GM21576 (cell line): Measurements from ENCODE around the gene NF2.

Experiments used
- ATAC-seq: cut with Tn5 transposase; IDR thresholded peaks from one replicate; pipeline ENCODE4 v1.9.1; 2021; ENCODE audit warnings: mild to moderate bottlenecking, moderate library complexity; ENCODE audit not compliant: unreplicated experiment

Gene NF2

DNA sequence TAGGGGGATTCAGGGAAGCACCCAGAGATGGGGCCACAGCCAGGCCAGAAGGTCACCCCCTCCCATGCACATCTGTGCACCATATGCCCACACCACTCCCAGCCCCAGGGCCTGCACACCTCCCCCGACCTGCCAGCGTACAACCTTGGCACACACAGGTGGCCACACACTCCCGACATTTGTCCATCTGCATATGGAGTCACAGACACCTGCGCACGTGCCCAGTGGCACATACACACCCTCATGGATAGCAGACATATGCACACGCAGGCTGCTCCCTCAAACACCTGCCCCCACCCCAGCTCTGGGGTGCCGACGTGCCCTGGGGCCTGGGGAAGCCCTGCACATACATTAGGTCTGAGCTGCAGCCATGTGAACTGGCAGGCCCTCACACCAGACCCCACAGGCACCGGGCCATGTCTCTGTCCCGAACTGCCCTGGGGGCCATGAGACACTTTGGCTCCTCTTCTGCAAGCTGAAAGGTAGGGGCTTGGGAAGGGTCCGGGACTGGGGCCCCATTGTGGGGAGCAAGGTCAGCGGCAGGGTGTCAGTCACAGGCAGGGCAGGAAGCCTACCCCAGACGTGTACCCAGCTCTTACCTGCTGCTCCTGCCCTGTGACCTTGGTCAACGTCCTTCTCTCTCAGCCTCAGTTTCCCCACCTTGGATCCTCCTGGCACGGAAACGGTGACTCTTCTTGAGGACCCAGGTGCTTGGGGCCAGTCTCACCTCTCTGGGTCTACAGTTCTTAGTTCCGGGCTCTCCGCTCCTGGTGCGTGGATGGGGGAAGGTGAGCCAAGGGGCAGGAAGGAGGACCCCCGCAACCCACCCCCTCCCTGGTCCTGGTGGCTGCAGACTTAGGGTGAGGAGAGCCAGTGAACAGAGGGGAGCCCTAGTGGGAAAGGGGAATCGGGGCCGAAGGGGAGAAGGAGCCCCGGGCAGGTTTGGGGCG lies 115.8 kb downstream of the NF2 start:
- no peak for ATAC-seq

DNA sequence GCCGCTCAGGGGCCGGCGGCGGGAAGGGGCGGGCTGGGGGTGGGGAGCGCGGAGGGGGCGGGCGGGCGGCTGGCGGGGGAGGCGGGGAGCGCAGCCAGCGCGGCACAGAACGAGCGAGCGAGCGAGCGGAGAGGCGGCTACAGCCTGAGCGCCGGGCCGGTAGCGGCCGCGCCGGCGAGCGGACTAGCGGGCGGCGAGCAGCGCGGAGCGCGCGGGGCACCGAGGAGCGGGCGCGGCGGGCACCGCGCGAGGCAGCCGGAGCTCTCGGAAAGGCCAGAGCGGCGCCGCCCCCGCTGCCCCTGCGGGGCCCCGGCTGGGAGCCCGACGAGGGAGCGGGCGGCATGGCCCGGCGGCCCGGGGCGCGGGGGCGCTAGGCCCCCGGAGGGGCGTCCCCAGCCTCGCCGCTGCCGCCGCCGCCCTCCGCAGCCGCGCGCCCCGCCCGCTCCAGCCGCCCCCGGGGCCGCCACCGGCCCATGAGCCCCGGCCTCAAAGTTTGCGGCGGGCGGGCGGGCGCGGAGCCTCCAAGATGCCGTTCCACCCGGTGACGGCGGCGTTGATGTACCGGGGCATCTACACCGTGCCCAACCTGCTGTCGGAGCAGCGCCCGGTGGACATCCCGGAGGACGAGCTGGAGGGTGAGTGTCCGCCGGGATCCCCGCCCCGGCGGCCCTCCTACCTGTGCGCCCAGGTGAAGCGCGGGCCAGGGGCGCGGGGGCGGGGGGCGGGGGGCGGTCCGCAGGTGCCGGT lies 116.6 kb downstream of the NF2 start, which contains the start of gene CABP7:
CABP7 (plus strand) TSS at position 105 of the 747 bp plus-strand sequence; CDS start at position 527, 422 bp downstream.
- no peak for ATAC-seq

DNA sequence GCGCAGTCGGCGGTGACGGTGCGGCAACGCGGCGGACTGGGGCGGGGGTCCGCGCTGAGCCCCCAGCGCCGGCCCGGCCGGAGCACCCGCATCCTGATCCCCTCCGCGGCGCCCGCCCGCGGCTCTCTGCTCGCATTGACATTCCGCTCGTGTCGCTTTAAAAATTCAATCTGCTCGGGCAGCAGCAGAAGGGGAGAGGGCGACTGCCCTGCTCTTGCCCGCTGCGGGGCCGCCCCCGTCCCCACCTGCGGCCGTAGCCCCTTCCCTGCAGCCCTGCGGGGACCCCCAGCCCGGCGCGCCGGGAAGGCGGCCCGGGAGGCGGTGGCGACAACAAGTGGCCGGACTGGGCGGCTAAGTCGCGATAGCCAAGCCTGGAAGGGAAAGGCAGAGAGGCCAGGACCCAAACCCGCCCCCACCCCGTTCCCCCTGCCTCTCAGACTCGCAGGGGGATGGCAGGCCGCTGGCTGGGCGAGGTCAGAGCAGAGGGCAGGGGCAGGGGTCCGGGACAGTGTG lies 117.4 kb downstream of the NF2 start:
- no peak for ATAC-seq

DNA sequence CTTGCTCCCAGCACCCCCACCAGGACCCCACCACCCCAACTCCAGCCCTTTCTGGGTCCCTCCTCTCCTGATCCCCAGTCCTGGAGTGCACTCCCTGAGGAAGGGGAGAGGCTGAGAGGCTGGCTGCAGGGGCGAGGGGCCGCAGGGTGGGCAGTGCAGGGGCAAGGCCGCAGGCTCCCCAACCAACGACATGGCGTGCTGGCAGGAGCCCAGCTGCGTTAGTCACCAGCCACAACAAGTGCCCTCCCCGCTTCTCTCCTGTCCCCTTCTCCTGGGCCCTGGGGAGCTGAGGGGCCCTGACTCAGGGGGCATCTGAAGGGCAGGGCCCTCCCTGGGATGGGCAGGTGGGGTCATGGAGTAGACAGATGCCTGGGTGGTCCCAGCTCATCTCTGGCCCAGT lies 118.7 kb downstream of the NF2 start:
- no peak for ATAC-seq

DNA sequence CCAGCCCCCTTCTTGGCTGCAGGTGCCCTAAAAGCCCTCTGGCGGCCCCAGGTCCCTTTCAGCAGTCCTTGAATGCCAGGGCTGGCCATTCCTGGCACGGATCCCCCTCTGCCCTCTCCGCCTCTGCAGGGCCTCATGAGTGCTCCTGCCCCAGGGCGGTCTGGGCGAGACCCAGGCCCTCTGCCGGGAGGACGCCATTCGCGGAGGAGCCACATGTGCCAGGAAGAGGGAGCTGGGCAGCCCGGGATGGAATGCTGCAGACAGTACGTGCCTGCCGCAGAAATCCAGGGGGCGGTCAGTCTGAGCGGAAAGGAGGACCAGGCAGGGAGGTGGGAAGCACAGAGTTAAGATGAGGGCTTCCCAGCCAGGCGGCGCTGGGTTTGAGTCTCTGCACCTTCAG lies 119.2 kb downstream of the NF2 start:
- ATAC-seq = no peak

DNA sequence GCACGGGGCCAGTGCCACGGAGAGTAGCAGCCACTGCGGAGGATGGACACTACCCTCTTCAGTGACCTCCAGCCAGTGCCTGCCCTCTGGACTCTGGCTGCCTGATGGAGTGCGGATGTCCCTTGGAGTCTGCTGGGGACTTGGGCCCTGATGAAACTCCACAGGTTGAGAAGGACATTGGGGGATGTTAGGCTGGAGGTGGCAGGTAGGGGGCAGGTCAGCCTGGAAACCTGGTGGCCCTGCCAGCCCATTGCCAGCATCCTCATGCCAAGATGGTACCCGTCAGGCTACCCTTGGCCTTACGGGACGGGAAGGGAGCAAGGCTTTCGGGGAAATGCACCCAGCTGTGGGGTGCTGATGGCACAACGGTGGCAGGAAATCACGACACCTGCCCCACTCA lies 120.3 kb downstream of the NF2 start:
- no peak for ATAC-seq

DNA sequence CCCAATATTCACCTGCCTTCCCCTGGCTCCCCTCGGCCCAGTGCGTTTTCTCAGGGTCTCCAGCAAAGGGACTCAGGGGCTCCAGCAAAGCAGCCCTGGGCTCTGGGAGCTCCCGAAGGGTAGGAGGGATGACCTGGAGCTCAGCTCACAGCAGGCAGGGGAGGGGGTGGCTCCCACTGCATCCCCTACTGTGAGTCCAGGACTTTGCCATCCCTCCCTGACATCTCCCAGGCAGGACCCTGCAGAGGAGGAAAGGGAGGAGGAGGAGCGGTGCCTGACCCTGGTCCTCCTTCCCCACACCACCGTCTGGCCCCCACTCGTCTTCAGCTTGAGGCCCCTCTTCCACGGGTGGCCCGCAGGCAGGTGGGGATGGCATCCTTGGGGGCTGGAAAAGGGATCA lies 121.4 kb downstream of the NF2 start:
- ATAC-seq = no peak

DNA sequence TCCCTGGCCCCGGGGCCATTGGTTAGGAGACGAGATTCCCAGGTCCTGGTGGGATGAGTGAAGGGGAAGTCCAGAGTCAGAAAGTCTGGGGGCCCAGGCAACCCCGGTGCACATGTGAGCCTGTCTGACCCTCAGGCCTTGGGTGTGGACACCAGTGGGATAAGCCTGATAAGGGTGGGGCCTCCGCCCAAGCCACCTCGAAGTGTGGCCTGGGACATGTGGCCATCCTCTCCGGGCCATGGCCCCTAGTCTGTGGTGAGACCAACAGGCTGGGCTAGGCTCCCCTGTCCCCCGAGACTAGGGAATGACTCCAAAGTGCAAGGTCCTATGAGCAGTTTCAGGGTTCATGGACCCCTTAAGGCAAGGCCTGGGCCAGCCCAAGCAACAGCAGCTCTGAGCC lies 122.7 kb downstream of the NF2 start:
- no peak for ATAC-seq

DNA sequence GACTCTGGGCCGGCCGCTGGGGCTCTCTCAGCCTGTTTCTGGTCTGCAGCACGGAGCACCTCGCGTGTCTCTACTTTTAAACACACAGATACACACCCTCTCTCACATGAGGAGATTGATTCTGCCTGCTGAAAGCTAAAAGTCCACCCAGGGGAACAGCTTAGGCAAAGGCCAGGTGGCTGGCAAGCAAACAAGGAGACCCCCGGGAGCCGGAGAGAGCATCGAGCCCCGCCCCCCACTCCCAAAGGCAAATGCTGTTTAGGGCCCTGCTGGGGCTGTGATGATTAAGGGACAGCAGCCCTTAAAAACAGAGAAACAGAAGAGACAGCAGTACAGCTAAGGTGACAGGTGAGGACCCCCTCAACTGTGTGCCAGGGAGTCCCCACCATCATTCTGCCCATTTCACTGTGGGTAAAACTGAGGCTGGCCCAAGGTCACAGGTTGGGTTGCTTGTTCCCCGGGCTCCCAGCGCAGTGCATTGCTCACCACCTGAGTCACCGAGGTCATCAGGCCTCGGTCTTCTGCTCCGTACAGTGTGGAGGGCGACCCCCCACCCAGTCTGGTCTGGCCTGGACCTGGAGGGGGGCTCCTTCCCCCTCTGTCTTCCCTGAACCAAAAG lies 123.2 kb downstream of the NF2 start:
- ATAC-seq = no peak

DNA sequence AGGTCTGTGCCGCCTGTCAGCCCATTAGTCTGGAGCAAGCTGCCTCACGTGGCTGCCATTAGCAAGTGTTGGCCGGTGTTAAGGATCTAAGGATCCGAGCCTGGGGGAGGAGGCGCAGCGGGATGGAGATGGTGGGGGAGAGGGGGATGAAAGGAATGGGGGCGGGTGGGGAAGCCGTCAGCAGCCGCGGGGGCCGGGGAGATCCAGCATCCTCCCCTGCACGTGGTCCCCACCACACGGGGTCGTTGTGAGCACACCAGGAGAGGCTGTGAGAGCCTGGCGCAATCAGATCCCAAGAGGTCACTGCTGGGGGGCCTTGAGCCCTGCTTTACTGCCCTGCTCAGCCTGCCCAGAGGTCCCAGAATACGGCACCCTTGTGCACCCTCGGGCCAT lies 123.7 kb downstream of the NF2 start:
- no peak for ATAC-seq

DNA sequence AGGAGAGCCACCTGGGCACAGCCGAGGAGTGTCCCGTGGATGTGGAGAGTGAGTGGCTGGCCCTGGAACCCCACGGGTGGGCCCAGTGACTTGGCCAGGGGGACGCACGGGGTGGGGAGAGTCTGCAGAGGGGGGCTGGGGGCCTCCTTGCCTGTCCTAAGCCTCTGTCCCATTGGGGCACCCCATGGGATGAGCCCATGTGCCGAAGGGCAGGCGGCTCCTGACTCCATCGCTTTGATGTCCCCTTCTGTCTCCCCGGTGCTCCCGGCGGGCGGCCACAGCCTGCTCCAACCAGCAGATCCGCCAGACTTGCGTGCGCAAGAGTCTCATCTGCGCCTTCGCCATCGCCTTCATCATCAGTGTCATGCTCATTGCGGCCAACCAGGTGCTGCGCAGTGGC lies 125.7 kb downstream of the NF2 start:
- ATAC-seq = no peak

DNA sequence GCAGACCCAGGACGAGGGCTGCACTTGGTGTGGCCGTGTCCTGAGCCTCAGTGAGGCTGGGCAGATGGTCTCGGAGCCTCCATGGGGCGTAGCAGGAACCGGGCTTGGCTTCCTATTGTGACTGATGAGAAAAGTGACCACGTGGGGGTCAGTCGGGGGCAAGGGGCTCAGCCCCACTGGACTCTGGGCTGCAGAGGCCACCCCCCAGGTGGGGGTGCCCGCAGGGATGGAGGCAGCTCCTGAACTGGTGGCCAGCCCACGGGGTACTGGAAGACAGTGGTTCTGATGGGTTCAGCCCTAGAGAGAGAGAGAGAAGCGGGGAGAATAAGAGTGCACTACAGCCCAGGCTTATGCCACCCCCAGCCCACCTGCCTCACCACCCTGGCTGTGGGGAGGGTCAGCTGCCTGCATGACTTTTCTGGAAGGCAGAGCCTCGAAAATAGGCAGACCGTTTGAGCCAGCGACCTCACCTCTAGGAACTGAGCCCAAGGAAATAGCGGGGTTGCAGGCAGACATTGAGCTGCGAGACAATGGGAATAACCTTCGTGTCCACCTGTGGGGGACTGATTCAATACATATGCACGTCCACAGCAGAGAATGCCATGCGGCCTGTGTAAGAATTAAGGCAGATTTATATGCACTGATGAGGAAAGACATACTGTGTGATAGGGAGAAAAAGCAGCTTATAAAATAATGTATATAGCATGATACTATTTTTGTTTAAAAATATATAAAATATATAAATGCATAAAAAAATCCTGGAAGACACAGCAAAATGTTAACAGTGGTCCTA lies 127.8 kb downstream of the NF2 start:
- no peak for ATAC-seq

DNA sequence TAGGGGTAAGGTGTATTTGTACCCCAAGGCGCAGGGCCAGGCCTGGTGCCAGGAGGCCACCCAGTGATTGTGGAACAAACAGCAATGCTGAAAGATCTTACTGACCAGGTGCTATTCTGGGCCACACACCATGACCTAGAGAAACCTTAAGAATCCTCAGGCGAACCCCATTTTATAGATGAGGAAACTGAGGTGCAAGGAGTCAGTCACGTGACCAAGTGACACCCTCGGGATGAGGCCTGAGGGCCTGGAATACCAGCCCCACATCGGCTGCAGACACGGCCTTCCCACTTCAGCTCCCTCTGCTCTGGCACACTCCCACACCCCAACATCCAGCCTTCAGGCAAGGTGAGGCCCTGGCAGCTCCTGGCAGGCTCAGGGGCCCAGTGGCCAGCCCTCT lies 129.4 kb downstream of the NF2 start:
- no peak for ATAC-seq

DNA sequence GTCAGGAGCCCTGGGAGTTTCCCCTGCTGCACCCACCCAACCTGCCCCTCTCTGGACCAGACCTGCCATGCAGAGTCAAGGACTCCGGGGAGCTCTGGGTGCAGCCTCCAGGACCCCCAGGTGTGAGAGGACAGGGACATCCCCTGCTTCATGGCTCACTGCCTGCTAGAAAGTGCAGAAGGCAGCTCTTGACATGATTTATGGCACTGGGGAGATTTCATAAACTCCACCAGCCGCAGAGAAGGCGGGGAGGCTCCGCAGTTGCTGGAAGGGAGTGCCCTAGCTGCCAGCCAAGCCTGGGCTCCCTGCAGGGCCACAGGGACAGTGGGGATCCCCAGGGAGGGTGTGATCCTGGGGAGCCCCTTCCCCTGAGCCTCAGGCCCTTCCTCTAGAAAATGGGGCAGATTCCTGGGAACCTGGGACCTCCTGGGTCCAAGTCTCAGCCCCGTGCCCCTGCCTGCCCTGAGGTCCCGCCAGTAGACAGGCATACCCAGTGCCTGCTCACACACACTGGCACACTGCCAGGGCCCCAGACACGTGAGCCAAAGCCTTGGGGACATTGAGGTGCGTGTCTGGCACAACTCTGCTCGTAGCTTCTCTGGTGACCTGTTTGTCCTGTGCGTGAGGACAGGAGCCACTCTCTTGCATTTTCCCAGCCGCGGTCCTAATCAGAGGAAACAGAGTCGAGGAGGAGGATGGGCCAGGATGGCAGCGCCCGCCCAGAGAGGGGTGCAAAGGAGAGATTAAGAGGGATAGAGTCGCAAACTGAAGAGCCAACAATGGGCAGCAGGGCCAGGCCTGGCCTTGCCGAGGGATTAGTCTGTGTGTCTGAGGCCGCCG lies 130.1 kb downstream of the NF2 start:
- no peak for ATAC-seq

DNA sequence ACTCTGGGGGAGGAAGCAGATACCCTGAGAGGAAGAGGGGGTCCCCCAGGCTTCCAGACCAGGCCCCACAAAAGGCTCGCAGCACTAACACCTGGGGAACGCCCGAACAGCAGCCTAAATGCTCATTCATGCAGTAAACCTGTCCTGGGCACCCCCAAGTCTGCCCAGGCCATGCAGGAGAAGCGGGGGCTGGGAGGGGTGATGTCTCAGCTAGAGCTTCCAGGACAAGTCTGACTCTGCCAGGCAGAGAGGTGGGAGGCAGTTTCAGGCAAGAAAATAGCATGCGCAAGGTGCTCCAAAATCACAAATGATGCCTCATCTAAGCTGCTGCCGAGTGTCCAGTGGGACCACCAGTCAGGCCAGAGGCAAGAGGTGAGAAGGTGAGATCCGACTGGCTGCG lies 131.0 kb downstream of the NF2 start:
- no peak for ATAC-seq

DNA sequence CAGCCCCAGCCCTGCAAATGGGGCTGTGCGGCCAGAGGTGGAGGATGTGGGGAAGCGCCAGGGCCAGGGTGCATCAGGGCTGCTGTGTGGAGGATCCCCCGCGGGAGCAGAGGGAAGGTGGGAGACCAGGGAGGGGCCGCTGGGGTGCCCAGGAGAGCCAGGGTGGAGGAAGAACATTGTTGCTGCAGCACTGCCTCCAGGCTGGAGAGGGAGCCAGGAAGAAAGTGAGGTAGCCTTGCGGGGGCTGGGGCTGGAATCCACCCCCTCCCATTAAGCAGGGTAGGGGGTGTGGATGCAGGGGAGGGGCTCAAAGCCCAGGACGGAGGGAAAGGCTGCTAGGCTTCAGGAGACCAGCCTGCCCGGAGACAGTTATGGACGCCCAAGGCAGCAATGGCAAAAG lies 131.4 kb downstream of the NF2 start:
- ATAC-seq = no peak

DNA sequence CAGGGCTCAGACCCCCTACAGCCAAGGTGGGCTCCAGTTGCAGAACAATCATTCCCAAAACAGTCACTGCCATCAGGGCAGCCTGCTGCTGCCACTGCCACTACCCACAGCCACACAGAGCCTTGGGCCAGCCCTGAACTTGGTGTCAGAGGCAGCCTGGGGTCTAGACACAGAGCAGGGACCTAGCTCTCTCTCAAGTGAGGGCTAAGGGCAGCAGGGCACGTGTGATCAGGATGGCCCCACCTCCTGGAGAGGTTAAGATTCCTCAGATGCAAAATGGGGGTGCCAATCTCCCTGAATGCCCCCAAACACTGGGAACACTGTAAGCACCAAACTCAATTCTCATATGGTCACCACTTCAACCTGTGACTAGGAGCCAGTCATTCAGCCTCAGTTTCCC lies 132.0 kb downstream of the NF2 start:
- no peak for ATAC-seq

DNA sequence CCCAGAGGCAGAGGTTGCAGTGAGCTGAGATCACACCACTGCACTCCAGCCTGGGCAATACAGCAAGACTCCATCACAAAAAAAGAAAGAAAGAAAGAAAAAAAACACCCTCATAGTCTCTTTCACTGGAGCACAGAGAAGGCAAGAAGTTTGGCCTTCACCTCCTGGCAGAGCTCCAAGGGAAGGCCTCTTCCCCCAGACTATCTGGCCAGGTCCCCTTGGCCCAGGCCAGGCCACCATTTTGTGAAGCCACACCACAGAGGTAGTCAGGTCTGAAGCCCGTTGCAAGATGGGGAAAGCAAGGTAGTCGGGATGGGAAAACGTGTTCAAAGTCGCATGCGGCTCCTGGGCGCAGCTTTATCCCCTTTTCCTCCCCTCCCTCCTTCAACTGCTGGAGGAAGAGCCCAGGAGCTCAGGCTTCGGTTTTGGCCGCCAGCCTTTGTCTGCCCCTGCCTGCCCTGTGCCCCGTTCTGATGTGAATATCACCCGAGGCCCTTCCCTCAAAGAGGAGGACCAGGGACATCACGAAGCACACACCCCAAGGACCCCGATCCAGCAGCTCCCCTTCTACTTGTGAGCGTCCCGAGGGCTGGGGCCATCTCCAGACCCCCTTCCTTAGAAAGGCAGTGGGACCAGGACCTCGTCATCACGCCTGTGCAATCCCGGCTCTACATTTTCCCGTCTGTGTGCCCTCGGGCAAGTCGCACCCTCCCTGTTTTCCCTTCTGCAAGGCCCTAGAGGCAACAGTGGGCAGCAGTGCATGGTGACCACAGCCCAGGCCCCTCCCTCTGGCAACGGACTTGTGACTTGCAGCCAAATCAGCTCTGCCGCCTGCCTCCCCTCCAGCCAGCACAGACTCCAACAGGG lies 134.1 kb downstream of the NF2 start:
- ATAC-seq = no peak
